AG20443 (cell line): ENCODE data around the gene DEGS1.
A peak's percentile ranks its signal among the peaks of the same experiment; 100 is the strongest.

ENCODE experiments used
- DNase-seq: peaks from one replicate; pipeline ENCODE4 v3.0.0; 2012; ENCODE audit warnings: low spot score, mixed read lengths

DEGS1 gene

GRCh38 chr1:224182866-224183590, at the start of gene DEGS1:
DEGS1 (plus strand) TSS chr1:224183240; CDS start chr1:224183337, 97 bp downstream.
- peak; percentile 98 for DNase-seq

- no peak for DNase-seq
Observed at GRCh38 chr1:224133741-224134299, 49.2 kb upstream of the DEGS1 start.

GRCh38 chr1:224137518-224137917, 45.5 kb upstream of the DEGS1 start:
- DNase-seq, result no peak

GRCh38 chr1:224138198-224138597, 44.8 kb upstream of the DEGS1 start:
- DNase-seq, result no peak

- DNase-seq, result no peak
Observed at GRCh38 chr1:224141693-224142092, 41.3 kb upstream of the DEGS1 start.

GRCh38 chr1:224149709-224150108, 33.3 kb upstream of the DEGS1 start:
- no peak for DNase-seq

GRCh38 chr1:224151117-224151516, 31.9 kb upstream of the DEGS1 start:
- no peak for DNase-seq

GRCh38 chr1:224157316-224157715, 25.7 kb upstream of the DEGS1 start:
- DNase-seq, result no peak

GRCh38 chr1:224159541-224159940, 23.5 kb upstream of the DEGS1 start:
- no peak for DNase-seq

- DNase-seq, result no peak
Observed at GRCh38 chr1:224160171-224160682, 22.8 kb upstream of the DEGS1 start.

GRCh38 chr1:224162768-224163167, 20.3 kb upstream of the DEGS1 start:
- DNase-seq, result no peak

- no peak for DNase-seq
Observed at GRCh38 chr1:224163311-224163710, 19.7 kb upstream of the DEGS1 start.

GRCh38 chr1:224168859-224169380, 14.1 kb upstream of the DEGS1 start:
- peak; percentile 61 for DNase-seq

- DNase-seq, result no peak
Observed at GRCh38 chr1:224169718-224170270, 13.2 kb upstream of the DEGS1 start.

- no peak for DNase-seq
Observed at GRCh38 chr1:224170343-224170742, 12.7 kb upstream of the DEGS1 start.

GRCh38 chr1:224170748-224171478, 12.1 kb upstream of the DEGS1 start:
- peak; percentile 43 for DNase-seq

- DNase-seq, result no peak
Observed at GRCh38 chr1:224172229-224172628, 10.8 kb upstream of the DEGS1 start.

GRCh38 chr1:224173523-224173922, 9.5 kb upstream of the DEGS1 start:
- no peak for DNase-seq

GRCh38 chr1:224175617-224176016, 7.4 kb upstream of the DEGS1 start:
- peak; percentile 37 for DNase-seq

- no peak for DNase-seq
Observed at GRCh38 chr1:224177356-224177999, 5.6 kb upstream of the DEGS1 start.

GRCh38 chr1:224178894-224179293, 4.1 kb upstream of the DEGS1 start:
- DNase-seq, result no peak
